Neuronal stem cell (in vitro differentiated cells): ENCODE measurements around the gene CPO.

Experiments used
- DNase-seq: peaks from one replicate; pipeline ENCODE4 v3.0.0-alpha.2; 2013; ENCODE audit warnings: low spot score
- H2AFZ ChIP-seq: one replicate; pipeline ENCODE4 v1.6.1; 2013; ENCODE audit warnings: mild to moderate bottlenecking, low read length, inconsistent platforms
- H2AK5ac ChIP-seq: 2 replicates; pipeline ENCODE4 v1.6.1; 2013; ENCODE audit warnings: low read depth, mild to moderate bottlenecking, inconsistent platforms, low read length, moderate library complexity, mixed read lengths
- H2BK120ac ChIP-seq: 2 replicates; pipeline ENCODE4 v1.6.1; 2013; ENCODE audit warnings: low read depth, mild to moderate bottlenecking, inconsistent platforms, low read length, moderate library complexity, mixed read lengths
- H2BK12ac ChIP-seq: one replicate; pipeline ENCODE4 v1.6.1; 2013; ENCODE audit warnings: low read length, inconsistent platforms
- H2BK15ac ChIP-seq: 2 replicates; pipeline ENCODE4 v1.6.1; 2013; ENCODE audit warnings: mild to moderate bottlenecking, low read length, inconsistent platforms, mixed read lengths
- H2BK5ac ChIP-seq: one replicate; pipeline ENCODE4 v1.6.1; 2013; ENCODE audit warnings: inconsistent platforms, mild to moderate bottlenecking, low read length, moderate library complexity
- H3K14ac ChIP-seq: one replicate; pipeline ENCODE4 v1.6.1; 2013; ENCODE audit warnings: low read length, inconsistent platforms
- H3K18ac ChIP-seq: 2 replicates; pipeline ENCODE4 v1.6.1; 2013; ENCODE audit warnings: low read length, inconsistent platforms
- H3K23ac ChIP-seq: 2 replicates; pipeline ENCODE4 v1.6.1; 2013; ENCODE audit warnings: low read depth, mild to moderate bottlenecking, mixed read lengths, low read length, inconsistent platforms; ENCODE audit not compliant: poor library complexity
- H3K27ac ChIP-seq: replicated peaks from 3 replicates; pipeline ENCODE4 v1.5.1; 2013; ENCODE audit warnings: low read length, inconsistent platforms
- H3K27me3 ChIP-seq, 3 experiments: 2 replicates each; pipeline ENCODE4 v1.6.1; 2013; ENCODE audit warnings: low read length in 3 of 3, mild to moderate bottlenecking in 2 of 3, inconsistent platforms in 1 of 3, low read depth in 1 of 3, mixed read lengths in 1 of 3, moderate library complexity in 1 of 3; ENCODE audit not compliant: control insufficient read depth in 3 of 3, insufficient read depth in 3 of 3
- H3K36me3 ChIP-seq, 2 donors: replicated peaks in 1 of 2; 2 replicates each; pipeline ENCODE4 v1.6.1; 2013; ENCODE audit warnings: low read length in 2 of 2; ENCODE audit not compliant: control insufficient read depth in 2 of 2, insufficient read depth in 2 of 2
- H3K4ac ChIP-seq: 2 replicates; pipeline ENCODE4 v1.6.1; 2013; ENCODE audit warnings: inconsistent platforms, mild to moderate bottlenecking, low read length, moderate library complexity
- H3K4me1 ChIP-seq, 2 donors: 1 replicate in 1 of 2; 2 replicates in 1 of 2; pipeline ENCODE4 v1.6.1; 2013; ENCODE audit warnings: low read length in 2 of 2, low read depth in 1 of 2; ENCODE audit not compliant: control insufficient read depth in 2 of 2, insufficient read depth in 1 of 2
- H3K4me2 ChIP-seq: one replicate; pipeline ENCODE4 v1.6.1; 2013; ENCODE audit warnings: mild to moderate bottlenecking, low read length, inconsistent platforms; ENCODE audit not compliant: insufficient read depth, poor library complexity, severe bottlenecking
- H3K4me3 ChIP-seq, 2 donors: 2 replicates each; pipeline ENCODE4 v1.5.1; 2013; ENCODE audit warnings: low read length in 2 of 2, mild to moderate bottlenecking in 2 of 2, inconsistent platforms in 1 of 2, moderate library complexity in 1 of 2
- H3K79me1 ChIP-seq: one replicate; pipeline ENCODE4 v1.6.1; 2013; ENCODE audit warnings: low read depth, mild to moderate bottlenecking, inconsistent platforms, low read length, moderate library complexity
- H3K9ac ChIP-seq: one replicate; pipeline ENCODE4 v1.6.1; 2013; ENCODE audit warnings: mild to moderate bottlenecking, low read depth, low read length, inconsistent platforms; ENCODE audit not compliant: poor library complexity
- H3K9me3 ChIP-seq, 2 donors: replicated peaks in 1 of 2; 2 replicates each; pipeline versions ENCODE3 to v1.6.1; 2013; ENCODE audit warnings: low read length in 2 of 2, mild to moderate bottlenecking in 2 of 2, inconsistent platforms in 1 of 2, low read depth in 1 of 2, mixed read lengths in 1 of 2, moderate library complexity in 1 of 2; ENCODE audit not compliant: control insufficient read depth in 2 of 2, insufficient read depth in 1 of 2
- H4K8ac ChIP-seq: one replicate; pipeline ENCODE4 v1.6.1; 2013; ENCODE audit warnings: low read depth, mild to moderate bottlenecking, inconsistent platforms, low read length, moderate library complexity
- H4K91ac ChIP-seq: one replicate; pipeline ENCODE4 v1.6.1; 2013; ENCODE audit warnings: low read length, low read depth, mild to moderate bottlenecking, inconsistent platforms; ENCODE audit not compliant: poor library complexity
- WGBS, 2 donors: extraction: QIAGEN DNeasy Blood & Tissue Kit; methylation state at CpG; one replicate each; pipeline ENCODE4 v1.1.7; 2013; ENCODE audit warnings: missing lambda C conversion rate in 2 of 2, mixed read lengths in 1 of 2; ENCODE audit not compliant: insufficient read length in 2 of 2, insufficient replicate concordance in 1 of 2; ENCODE audit errors: extremely low coverage in 2 of 2; 5-methylcytosine and 5-hydroxymethylcytosine counted together

CPO gene

GRCh38 chr2:206979922-206980321 is 40.6 kb downstream of the CPO start:
- no peak for DNase-seq
- H3K4ac ChIP-seq: no peak overlapping the region
- no peak overlapping the region for H4K8ac ChIP-seq
- no peak overlapping the region for H2AK5ac ChIP-seq
- H3K79me1 ChIP-seq: no peaks in the 10 kb centered on the region
- no peaks in the 10 kb centered on the region for H3K36me3 ChIP-seq
- no peak overlapping the region for H3K14ac ChIP-seq
- H2BK15ac ChIP-seq: no peak overlapping the region
- H3K4me2 ChIP-seq: no peak overlapping the region
- H2BK12ac ChIP-seq: no peak overlapping the region
- no peak overlapping the region for H3K18ac ChIP-seq
- peaks cover 5 to 7% of the 10 kb centered on the region in 2 donors for H3K4me1 ChIP-seq
- WGBS, 2 donors: no CpG with 5 or more reads among the region's 2 CpGs
- H3K9ac ChIP-seq: no peak overlapping the region
- H2BK5ac ChIP-seq: no peak overlapping the region
- H3K27me3 ChIP-seq: peaks cover 0 to 59% (median 0%) of the 10 kb centered on the region in 3 experiments
- no peak overlapping the region for H2BK120ac ChIP-seq
- no peak overlapping the region for H3K4me3 ChIP-seq
- H3K9me3 ChIP-seq: peaks cover 0 to 21% of the 10 kb centered on the region in 2 donors
- no peak overlapping the region for H2AFZ ChIP-seq
- no peak overlapping the region for H4K91ac ChIP-seq
- H3K23ac ChIP-seq: no peak overlapping the region
- no peak overlapping the region for H3K27ac ChIP-seq

DNA sequence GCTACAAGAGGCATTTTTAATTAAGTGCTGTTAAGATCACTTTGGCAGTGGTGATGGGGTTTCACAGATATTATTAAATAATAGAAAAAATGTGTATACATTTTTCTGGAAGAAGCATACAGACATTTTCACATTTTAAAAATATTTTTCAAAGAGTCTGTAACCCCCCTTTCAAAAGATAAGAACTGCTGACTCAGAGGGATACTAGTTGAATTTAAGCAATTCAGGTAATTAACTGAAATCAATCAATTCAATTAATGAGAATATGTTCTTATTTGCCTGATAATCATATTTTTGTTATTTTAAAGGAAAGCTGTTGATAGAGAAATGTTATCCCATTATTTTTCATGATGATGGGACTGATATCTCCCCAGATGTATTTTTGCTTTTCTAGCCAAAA is 41.1 kb downstream of the CPO start:
- no peak for DNase-seq
- Histone ChIP-seq H2AK5ac (no peak overlapping the region), H3K4ac (no peak overlapping the region), H2BK15ac (no peak overlapping the region), H3K4me2 (no peak overlapping the region), H3K4me3 (no peak overlapping the region), H3K14ac (no peak overlapping the region), H3K23ac (no peak overlapping the region), H3K4me1 (peaks cover 5 to 7% of the 10 kb centered on the region in 2 donors), H3K79me1 (no peaks in the 10 kb centered on the region), H2AFZ (no peak overlapping the region), H3K9me3 (peaks cover 0 to 16% of the 10 kb centered on the region in 2 donors), H2BK12ac (no peak overlapping the region), H3K27ac (no peak overlapping the region), H4K8ac (no peak overlapping the region), H2BK5ac (no peak overlapping the region), H3K27me3 (peaks cover 0 to 55% (median 0%) of the 10 kb centered on the region in 3 experiments), H3K36me3 (no peaks in the 10 kb centered on the region), H3K9ac (no peak overlapping the region), H3K18ac (no peak overlapping the region), H4K91ac (no peak overlapping the region), H2BK120ac (no peak overlapping the region)

GRCh38 chr2:206981086-206981674 is 41.9 kb downstream of the CPO start:
- Histone ChIP-seq H3K4me1 (peaks cover 5 to 7% of the 10 kb centered on the region in 2 donors), H3K23ac (no peak overlapping the region), H2BK15ac (no peak overlapping the region), H2AFZ (no peak overlapping the region), H3K9ac (no peak overlapping the region), H2BK12ac (no peak overlapping the region), H2BK5ac (no peak overlapping the region), H3K79me1 (no peaks in the 10 kb centered on the region), H3K4me2 (no peak overlapping the region), H3K4me3 (no peak overlapping the region), H3K9me3 (peaks cover 0 to 8% of the 10 kb centered on the region in 2 donors), H2AK5ac (no peak overlapping the region), H4K8ac (no peak overlapping the region), H3K27ac (no peak overlapping the region), H3K14ac (no peak overlapping the region), H3K27me3 (peaks cover 0 to 47% (median 0%) of the 10 kb centered on the region in 3 experiments), H3K4ac (no peak overlapping the region), H2BK120ac (no peak overlapping the region), H4K91ac (no peak overlapping the region), H3K36me3 (no peaks in the 10 kb centered on the region), H3K18ac (no peak overlapping the region)
- no peak for DNase-seq
- no CpG with 5 or more reads among the region's 12 CpGs for WGBS, 2 donors

GRCh38 chr2:206981739-206982340 is 42.5 kb downstream of the CPO start:
- H3K4me3 ChIP-seq: no peak overlapping the region
- peak; percentile 63 for DNase-seq

More at GRCh38 chr2:206981739-206982340, 42.5 kb downstream of the CPO start:
- Histone ChIP-seq H4K8ac (no peak overlapping the region), H4K91ac (no peak overlapping the region), H3K27ac (no peak overlapping the region), H3K4me1 (peaks cover 5 to 7% of the 10 kb centered on the region in 2 donors), H3K9me3 (peaks cover 0 to 1% of the 10 kb centered on the region in 2 donors), H3K14ac (no peak overlapping the region), H3K4me2 (no peak overlapping the region), H2BK15ac (no peak overlapping the region), H2AFZ (peak overlapping the region; percentile 71), H3K18ac (no peak overlapping the region), H2BK120ac (no peak overlapping the region), H2BK5ac (no peak overlapping the region), H2AK5ac (no peak overlapping the region), H3K36me3 (no peaks in the 10 kb centered on the region), H3K4ac (no peak overlapping the region), H2BK12ac (no peak overlapping the region), H3K27me3 (peaks cover 0 to 40% (median 0%) of the 10 kb centered on the region in 3 experiments), H3K23ac (no peak overlapping the region), H3K9ac (no peak overlapping the region), H3K79me1 (no peaks in the 10 kb centered on the region)
- no CpG with 5 or more reads among the region's 8 CpGs for WGBS, 2 donors
